SU-DHL-6 (cell line): ENCODE results near the gene ERMP1.

Experiments
- H2AFZ ChIP-seq: fragments of 200-600 bp; sonication (generic); 2 replicates; pipeline ENCODE4 v1.6.1; 2014; ENCODE audit warnings: low read depth, mild to moderate bottlenecking, moderate library complexity, mixed read lengths, antibody characterized with exemption, low read length; ENCODE audit not compliant: severe bottlenecking
- H3F3A ChIP-seq: fragments of 200-600 bp; shearing (Covaris generic); 2 replicates; pipeline ENCODE4 v1.6.0; 2016; ENCODE audit warnings: antibody characterized with exemption, mild to moderate bottlenecking; ENCODE audit not compliant: insufficient read depth
- H3K27ac ChIP-seq: fragments of 200-600 bp; sonication (generic); 2 replicates; pipeline ENCODE4 v1.5.1; 2016; ENCODE audit warnings: low read depth, mild to moderate bottlenecking, low read length, moderate library complexity, mixed read lengths
- H3K27me3 ChIP-seq: fragments of 200-600 bp; sonication (generic), shearing (Covaris generic); 2 replicates; pipeline ENCODE4 v1.6.0; 2014; ENCODE audit warnings: mild to moderate bottlenecking, low read length
- H3K36me3 ChIP-seq: fragments of 200-600 bp; sonication (generic); 2 replicates; pipeline ENCODE4 v1.6.1; 2014; ENCODE audit warnings: mild to moderate bottlenecking, low read length, mixed read lengths
- H3K4me2 ChIP-seq: fragments of 300-600, 200-600 bp; shearing (Covaris generic), sonication (generic); 2 replicates; pipeline ENCODE4 v1.6.0; 2014; ENCODE audit warnings: low read length, low read depth, mild to moderate bottlenecking; ENCODE audit not compliant: poor library complexity, severe bottlenecking
- H3K4me3 ChIP-seq: fragments of 200-600 bp; sonication (generic); 2 replicates; pipeline ENCODE4 v1.5.1; 2014; ENCODE audit warnings: antibody characterized with exemption, low read length, mild to moderate bottlenecking, mixed read lengths; ENCODE audit not compliant: insufficient read depth, poor library complexity, severe bottlenecking
- H3K79me2 ChIP-seq: fragments of 200-600 bp; sonication (generic); 2 replicates; pipeline ENCODE4 v1.6.1; 2014; ENCODE audit warnings: mild to moderate bottlenecking, low read length, moderate library complexity; ENCODE audit not compliant: insufficient read depth
- H3K9ac ChIP-seq: fragments of 200-600 bp; sonication (generic); 2 replicates; pipeline ENCODE4 v1.7.0; 2014; ENCODE audit warnings: mild to moderate bottlenecking, low read length
- H3K9me2 ChIP-seq: fragments of 200-600 bp; sonication (generic); replicated peaks from 2 replicates; pipeline ENCODE4 v1.6.1; 2014; ENCODE audit warnings: low read length; ENCODE audit not compliant: insufficient read depth
- H3K9me3 ChIP-seq: fragments of 200-600 bp; sonication (generic); 2 replicates; pipeline ENCODE4 v1.6.1; 2014; ENCODE audit warnings: low read length, mixed read lengths; ENCODE audit not compliant: insufficient read depth
- H4K20me1 ChIP-seq: fragments of 200-600 bp; sonication (generic); 2 replicates; pipeline ENCODE4 v1.6.1; 2014; ENCODE audit warnings: low read depth, mild to moderate bottlenecking, antibody characterized with exemption, low read length, moderate library complexity, mixed read lengths
- CTCF ChIP-seq: fragments of 200-600 bp; sonication (generic); IDR thresholded peaks from one replicate; pipeline ENCODE4 v1.5.1; 2017; ENCODE audit warnings: antibody characterized with exemption, mild to moderate bottlenecking, low read length, moderate library complexity; ENCODE audit not compliant: insufficient read depth, poor library complexity, severe bottlenecking
- EZH2phosphoT487 ChIP-seq: fragments of 200-600 bp; sonication (generic), shearing (Covaris generic); conservative IDR thresholded peaks from 2 replicates; pipeline ENCODE4 v1.6.1; 2018; ENCODE audit warnings: mild to moderate bottlenecking, antibody characterized with exemption, low read length, moderate library complexity, mixed read lengths

Gene ERMP1

GRCh38 chr9:5793812-5794211, 39.1 kb downstream of the ERMP1 start:
- H3K4me2 ChIP-seq: no peak overlapping the region
- H3F3A ChIP-seq: peaks cover 8% of the 10 kb centered on the region; the same call in 1 of the 2 replicates
- no peaks in the 10 kb centered on the region for H3K27me3 ChIP-seq
- no peak overlapping the region for H3K9ac ChIP-seq
- no peak overlapping the region for H2AFZ ChIP-seq
- no peak for TF ChIP-seq CTCF
- no peak for TF ChIP-seq EZH2phosphoT487
- H3K79me2 ChIP-seq: no peaks in the 10 kb centered on the region
- no peaks in the 10 kb centered on the region for H4K20me1 ChIP-seq
- no peaks in the 10 kb centered on the region for H3K9me2 ChIP-seq
- H3K9me3 ChIP-seq: no peaks in the 10 kb centered on the region
- H3K27ac ChIP-seq: no peak overlapping the region
- peaks cover 22% of the 10 kb centered on the region; the same call in 1 of the 2 replicates for H3K36me3 ChIP-seq
- no peak overlapping the region for H3K4me3 ChIP-seq

- Histone ChIP-seq H3K27me3 (no peaks in the 10 kb centered on the region), H3K9me2 (no peaks in the 10 kb centered on the region), H3K9me3 (no peaks in the 10 kb centered on the region), H4K20me1 (no peaks in the 10 kb centered on the region), H3K36me3 (peaks cover 21% of the 10 kb centered on the region; the same call in 1 of the 2 replicates), H3K4me3 (no peak overlapping the region), H3K27ac (no peak overlapping the region), H3F3A (peaks cover 8% of the 10 kb centered on the region; the same call in 1 of the 2 replicates), H3K4me2 (no peak overlapping the region), H3K79me2 (no peaks in the 10 kb centered on the region), H2AFZ (no peak overlapping the region), H3K9ac (no peak overlapping the region)
- TF ChIP-seq EZH2phosphoT487 (no peak), CTCF (no peak)
These were observed 41.0 kb downstream of the ERMP1 start for GRCh38 chr9:5791870-5792269.

GRCh38 chr9:5790923-5791322, 42.0 kb downstream of the ERMP1 start:
- no peaks in the 10 kb centered on the region for H3K9me3 ChIP-seq
- no peak overlapping the region for H3K4me3 ChIP-seq
- H4K20me1 ChIP-seq: no peaks in the 10 kb centered on the region
- TF ChIP-seq EZH2phosphoT487 (no peak), CTCF (no peak)
- no peak overlapping the region for H3K4me2 ChIP-seq
- peaks cover 18% of the 10 kb centered on the region; the same call in 1 of the 2 replicates for H3K36me3 ChIP-seq
- no peak overlapping the region for H3K9ac ChIP-seq
- H3K9me2 ChIP-seq: no peaks in the 10 kb centered on the region
- H3K79me2 ChIP-seq: no peaks in the 10 kb centered on the region
- no peaks in the 10 kb centered on the region for H3K27me3 ChIP-seq
- no peak overlapping the region for H2AFZ ChIP-seq
- H3K27ac ChIP-seq: no peak overlapping the region
- peaks cover 8% of the 10 kb centered on the region; the same call in 1 of the 2 replicates for H3F3A ChIP-seq
